GM19043 (cell line): ENCODE measurements around the gene PSRC1.
"Not testable (repeated sequence)": the region's sequence is repeated elsewhere in the genome, so short reads cannot be mapped to it uniquely, and the experiment has no call there.

Source experiments
- ATAC-seq: cut with Tn5 transposase; IDR thresholded peaks from one replicate; pipeline ENCODE4 v1.9.1; 2021; ENCODE audit warnings: low read depth; ENCODE audit not compliant: unreplicated experiment

The PSRC1 gene

GRCh38 chr1:109298666-109299557, 16.0 kb upstream of the PSRC1 start:
- ATAC-seq, result no peak

DNA sequence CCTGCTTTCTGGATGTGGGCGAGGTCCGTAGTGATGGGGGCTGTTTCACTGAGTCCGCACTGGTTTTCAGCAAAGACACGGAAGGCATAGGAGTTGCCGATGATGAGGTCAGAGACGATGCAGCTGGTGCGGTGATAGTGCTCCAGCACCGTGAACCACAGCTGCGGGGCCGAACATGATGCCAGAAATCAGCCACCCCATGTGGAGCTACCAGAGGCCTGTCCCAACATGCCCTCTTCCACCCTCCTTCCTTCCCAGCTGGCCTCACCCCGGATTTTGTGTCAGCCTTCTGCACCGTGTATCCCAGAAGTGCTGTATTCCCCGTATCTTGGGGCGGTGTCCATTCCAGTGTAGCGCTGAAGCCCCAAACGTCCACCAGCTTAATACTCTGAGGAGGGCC, 13.8 kb upstream of the PSRC1 start:
- ATAC-seq, result no peak

DNA sequence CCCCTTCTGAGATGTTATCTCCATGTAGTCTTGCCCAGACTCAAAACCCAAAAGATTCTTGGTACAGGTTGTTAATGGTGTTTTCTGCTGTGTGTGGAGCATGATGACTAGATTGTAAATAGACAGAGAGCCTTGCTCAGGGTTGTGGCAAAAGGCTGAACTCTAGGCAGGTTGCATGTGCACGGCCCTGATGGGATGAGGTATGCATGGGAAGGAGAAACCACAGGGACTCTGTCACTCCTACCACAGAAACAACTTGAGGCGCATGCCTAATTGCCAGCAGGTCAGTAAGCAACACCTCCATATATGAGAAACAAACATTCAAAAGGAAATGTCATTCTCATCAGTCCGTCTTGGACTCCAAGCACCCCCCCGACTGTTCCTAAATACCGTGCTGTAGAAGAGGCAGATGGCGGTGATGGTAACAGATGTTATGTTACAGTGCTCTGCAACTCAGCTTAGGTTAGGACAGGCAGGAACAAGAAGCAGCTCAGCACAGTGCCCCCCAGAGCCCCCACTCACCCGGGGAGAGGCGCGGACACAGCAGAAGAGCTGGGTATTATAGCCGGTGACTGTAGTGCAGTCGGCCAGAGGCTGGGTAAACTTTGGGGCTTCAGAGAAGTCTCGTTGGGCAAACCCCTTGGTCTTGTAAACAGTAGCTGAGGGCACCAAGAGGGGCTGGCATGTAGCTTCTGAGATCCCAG, 12.9 kb upstream of the PSRC1 start:
- no peak for ATAC-seq

DNA sequence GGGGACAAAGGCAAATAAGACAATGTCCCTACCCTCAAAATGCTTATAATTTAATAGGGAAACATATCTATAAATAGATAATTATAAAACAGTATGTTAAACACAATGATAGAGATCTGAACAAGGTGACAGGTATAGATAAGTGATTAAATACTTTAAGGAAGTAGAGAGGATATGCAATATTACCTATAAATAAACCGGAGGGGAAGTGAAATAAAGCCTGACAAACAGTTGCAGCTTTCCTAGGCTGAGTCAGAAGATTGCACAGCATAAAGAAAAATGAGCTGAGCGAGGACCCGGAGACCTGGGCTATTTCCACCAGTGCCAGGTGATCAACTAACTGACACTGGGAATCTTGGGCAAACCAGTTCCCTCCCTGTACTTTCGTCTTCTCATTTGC, 11.5 kb upstream of the PSRC1 start:
- no peak for ATAC-seq

DNA sequence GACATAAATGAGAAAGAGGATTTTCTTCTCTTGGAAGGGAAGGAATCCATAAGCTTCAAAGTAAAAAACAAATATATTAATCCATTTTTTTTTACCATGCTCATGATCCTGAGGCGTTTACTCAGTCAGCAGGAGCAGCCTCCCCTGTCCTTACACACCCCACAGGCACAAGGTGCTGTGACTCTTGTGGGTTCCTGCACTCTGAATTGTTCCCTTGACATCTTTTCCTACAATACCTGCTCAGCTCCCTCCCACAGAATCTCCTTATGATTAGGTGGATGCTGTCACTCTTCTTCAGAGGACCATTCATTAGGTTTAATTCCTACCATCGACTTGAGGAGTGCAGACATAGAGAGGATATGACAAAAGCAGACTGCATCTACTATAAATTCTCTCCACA, 10.1 kb upstream of the PSRC1 start:
- ATAC-seq, result no peak

GRCh38 chr1:109292364-109292763, 9.4 kb upstream of the PSRC1 start:
- ATAC-seq, result no peak

DNA sequence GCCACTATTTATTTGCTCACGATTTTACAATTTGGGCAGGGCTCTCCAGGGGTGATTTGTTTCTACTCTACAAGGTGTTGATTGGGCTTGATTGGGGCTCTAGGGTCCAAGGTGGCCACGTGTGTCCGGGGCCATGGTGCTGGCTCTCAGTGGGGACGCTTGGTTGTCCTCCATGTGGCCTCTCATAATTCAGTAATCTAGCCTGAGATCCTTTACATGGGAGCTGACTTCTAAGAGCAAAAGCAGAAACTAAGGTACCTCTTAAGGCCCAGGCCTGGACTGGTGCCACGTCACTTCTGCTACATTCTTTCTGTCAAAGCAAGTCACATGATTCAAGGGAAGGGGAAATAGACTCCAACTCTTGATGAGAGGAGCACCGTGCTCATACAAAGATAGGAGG, 8.1 kb upstream of the PSRC1 start:
- no peak for ATAC-seq

DNA sequence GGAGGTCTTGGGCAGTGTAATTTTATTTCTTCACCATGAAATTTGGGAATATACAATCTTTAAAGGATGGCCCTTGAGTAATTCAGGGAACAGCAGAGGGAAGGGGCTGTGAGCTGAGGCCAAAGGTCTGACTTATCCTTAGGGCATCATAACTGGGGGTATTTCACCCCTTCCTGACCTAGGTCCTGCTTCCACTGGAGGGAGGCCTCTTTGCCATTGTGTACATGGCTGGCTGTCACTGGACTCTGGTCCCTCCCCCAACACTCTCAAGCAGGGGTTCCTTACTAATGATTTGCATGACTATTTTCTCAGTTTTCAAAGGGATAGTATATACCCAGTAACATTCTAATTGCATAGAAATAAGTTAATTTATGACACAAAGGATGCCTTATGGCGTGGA, 7.2 kb upstream of the PSRC1 start:
- no peak for ATAC-seq

GRCh38 chr1:109286762-109287161, 3.8 kb upstream of the PSRC1 start:
- ATAC-seq, result not testable (repeated sequence)

DNA sequence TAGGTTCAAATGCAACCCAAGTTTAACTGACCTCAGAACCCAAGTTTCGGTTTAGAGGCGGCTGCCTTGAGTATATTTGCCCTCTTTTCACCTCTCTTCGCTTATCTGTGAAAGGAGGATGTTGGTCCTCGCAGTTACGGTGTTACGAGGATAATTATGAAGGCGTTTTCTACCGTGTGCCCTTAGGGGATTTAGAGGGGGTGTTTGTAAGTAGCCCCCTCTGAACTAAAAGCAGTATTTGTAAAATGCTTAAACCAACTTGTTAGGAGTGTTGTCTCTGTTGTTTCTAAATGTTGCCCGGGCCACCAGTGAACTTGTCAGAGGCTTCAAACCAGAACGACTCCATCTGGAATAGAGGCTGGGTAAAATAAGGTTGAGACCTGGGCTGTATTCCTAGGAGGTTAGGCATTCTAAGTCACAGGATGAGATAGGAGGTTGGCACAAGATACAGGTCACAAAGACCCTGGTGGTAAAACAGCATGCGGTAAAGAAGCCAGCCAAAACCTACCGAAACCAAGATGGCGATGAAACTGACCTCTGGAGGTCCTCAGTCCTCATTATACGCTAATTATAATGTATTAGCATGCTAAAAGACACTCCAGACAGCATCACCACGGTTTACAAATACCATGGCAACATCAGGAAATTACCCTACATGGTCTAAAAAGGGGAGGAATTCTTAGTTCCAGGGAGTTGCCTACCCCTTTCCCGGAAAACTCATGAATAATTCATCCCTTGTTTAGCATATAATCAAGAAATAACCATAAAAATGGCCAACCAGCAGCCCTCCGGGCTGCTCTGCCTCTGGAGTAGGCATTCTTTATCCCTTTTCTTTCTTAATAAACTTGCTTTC, 1.0 kb upstream of the PSRC1 start:
- no peak for ATAC-seq

- ATAC-seq, result no peak
These were observed 421 bp downstream of the PSRC1 start for GRCh38 chr1:109282497-109282951.

DNA sequence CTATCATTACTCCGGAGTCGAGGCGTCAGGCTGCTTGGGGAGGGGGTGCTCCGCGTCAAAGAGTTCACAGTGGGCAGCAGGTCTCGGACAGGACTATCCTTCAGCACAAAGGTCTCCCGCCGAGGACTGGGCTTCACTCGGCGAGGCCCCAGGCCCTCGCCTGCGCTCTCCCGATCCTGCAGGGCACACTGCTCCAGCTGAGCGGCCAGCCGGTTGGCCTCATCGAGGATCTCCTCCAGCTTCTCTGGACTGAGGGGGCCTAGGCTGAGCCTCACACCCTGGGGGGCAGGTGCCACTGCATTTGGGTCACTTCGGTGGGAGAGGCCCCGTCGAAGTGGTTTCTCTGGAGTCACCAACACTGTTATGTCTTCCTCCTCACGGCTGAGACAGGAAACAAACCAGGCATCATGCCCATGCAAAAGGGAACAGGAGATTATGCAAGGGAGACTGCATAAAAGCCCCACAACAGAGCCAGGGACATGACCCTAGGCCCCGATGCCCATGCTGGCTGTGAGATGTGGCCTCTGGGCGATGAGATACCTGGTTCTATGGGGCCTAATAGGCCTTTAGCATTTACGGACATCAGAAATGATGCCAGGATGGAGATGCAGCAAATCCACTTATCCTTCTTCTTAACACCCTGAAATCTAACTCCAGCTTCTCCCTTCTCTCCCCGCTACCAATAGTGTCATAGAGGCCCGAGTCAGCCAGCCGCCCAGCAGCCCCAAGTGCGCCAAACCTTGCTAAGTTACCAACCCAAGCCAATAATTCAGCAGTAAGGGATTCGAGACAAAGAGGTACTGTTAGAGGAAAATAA, 1.1 kb downstream of the PSRC1 start:
- no peak for ATAC-seq

DNA sequence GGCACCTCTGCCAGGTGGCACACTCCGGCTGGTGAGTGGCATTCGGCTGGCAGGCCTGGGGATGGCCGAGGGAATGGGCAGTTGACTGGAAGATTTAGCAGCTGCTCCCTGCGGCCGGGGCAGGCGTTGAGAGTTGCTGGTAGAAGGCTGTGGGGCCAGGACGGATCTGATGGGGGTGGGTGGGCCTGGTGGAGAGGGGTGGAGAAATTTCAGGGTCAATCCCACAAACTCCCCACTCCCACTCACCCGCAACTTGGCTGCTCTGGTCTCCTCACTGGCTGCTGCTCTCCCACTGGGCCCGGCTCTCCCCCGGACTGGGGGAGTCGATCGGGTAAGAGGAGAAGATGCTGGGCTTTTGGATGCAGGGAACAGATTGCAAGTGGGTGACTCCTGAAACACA, 2.1 kb downstream of the PSRC1 start:
- ATAC-seq, result no peak

GRCh38 chr1:109279615-109280278, 3.2 kb downstream of the PSRC1 start:
- ATAC-seq, result no peak

- no peak for ATAC-seq
These were observed 5.3 kb downstream of the PSRC1 start for GRCh38 chr1:109277434-109278204.

DNA sequence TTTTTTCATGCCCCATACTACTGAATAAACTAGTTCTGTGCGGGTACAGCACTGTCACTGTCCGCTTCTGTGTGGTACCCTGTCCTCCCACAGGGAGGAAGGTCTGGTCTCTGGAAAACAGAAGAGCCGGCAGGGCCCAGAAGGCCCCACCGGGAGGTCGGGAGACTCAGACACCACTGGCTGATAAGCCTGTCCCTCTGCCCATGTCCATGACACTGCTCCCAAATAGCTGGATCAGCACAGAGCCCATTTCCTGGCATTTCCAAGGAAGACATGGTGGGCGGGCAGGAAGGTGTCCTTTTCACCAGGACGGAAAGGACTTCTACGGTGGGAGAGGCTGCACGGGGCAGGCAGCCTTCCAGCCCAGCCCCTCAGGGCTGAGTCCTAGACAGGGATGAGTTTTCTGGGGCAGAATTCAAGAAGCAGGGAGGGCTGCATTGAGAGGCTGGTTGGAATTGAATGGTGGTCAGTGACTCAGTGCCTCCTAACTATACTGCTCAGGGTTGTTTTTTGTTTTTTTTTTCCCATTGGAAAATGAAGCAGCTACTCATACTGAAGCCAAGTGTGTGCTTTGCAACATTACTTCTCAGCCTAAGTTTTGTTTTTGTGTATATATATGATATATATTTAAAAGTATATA, 7.1 kb downstream of the PSRC1 start:
- ATAC-seq, result no peak

GRCh38 chr1:109274533-109275476, 8.1 kb downstream of the PSRC1 start:
- no peak for ATAC-seq
